ENCODE results near the gene CCNT2. TPM values are rescaled to one million over a fixed set of nuclear protein-coding genes. Genes with fewer than 3 reads are reported as not detected.

CCNT2 gene
- polyA plus RNA-seq, 1 of the 3 experiments (the other 2 are of a cell fraction), result 5.3 TPM

DNA sequence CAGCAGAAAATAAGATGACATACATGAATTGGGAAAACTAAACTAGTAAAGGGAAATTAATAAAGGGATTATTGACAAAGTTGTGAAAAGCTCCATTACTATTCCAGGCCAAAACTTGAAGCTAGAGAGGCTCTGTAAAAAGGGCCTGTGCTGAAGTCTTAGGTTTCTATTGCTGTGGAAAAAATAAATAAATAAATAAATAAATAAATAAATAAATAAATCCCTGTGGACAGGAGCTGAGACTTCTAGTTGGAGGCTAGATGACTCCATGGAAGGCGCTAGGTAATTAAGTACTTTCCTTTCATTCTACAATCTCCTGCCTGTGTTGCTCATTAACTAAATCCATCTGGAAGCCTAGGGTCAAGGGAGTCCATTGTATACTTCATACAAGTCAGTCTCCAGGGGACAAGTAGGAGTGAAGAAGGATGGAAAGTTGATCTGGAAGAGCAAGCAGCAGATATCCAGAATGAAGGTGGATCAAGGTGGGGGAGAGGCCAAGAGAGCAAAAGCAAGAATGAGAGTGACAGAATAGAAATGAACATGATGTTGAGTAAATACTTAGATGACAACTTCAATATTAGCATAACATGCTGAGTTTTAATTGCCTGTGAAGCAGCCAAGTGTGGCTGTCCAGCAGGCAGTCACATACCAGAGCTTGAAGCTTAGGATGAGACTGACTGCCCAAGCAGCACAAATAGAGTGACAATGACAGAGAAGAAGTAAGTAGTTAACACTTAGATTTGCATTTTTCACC lies 26.2 kb upstream of the CCNT2 start:
- Histone ChIP-seq H3K4me2 (no peak overlapping the region), H3F3A (replicated peaks; ENCODE audit: insufficient read depth) (no peaks in the 10 kb centered on the region), H3K9ac (no peak overlapping the region), H4K20me1 (ENCODE audit: insufficient read depth) (no peaks in the 10 kb centered on the region), H3K79me2 (ENCODE audit: insufficient read depth) (no peaks in the 10 kb centered on the region), H3K27ac (ENCODE audit: low read depth in 2 of 2, low read length in 1 of 2) (no peak overlapping the region), H3K9me2 (no peaks in the 10 kb centered on the region), H3K9me3 (no peaks in the 10 kb centered on the region), H3K4me1 (ENCODE audit: control insufficient read depth in 1 of 2, insufficient read depth in 2 of 2, low read depth in 1 of 2, low read length in 1 of 2) (no peaks in the 10 kb centered on the region), H2AFZ (ENCODE audit: low read depth) (no peak overlapping the region), H3K36me3 (replicated peaks in 1 of 2; ENCODE audit: control insufficient read depth in 1 of 2, insufficient read depth in 2 of 2, low read length in 1 of 2) (no peaks in the 10 kb centered on the region), H3K27me3 (ENCODE audit: insufficient read depth) (no peaks in the 10 kb centered on the region), H3K4me3 (ENCODE audit: low read depth in 2 of 2, low read length in 1 of 2) (no peak overlapping the region)
- ChIA-PET POLR2A (no interaction called here), CTCF (interaction anchor here (3.3 kb wide), 1 partner anchor 442 kb away, joined by 16 read pairs; no protein-coding TSS in a partner anchor)
- TF ChIP-seq, protein P1, sequence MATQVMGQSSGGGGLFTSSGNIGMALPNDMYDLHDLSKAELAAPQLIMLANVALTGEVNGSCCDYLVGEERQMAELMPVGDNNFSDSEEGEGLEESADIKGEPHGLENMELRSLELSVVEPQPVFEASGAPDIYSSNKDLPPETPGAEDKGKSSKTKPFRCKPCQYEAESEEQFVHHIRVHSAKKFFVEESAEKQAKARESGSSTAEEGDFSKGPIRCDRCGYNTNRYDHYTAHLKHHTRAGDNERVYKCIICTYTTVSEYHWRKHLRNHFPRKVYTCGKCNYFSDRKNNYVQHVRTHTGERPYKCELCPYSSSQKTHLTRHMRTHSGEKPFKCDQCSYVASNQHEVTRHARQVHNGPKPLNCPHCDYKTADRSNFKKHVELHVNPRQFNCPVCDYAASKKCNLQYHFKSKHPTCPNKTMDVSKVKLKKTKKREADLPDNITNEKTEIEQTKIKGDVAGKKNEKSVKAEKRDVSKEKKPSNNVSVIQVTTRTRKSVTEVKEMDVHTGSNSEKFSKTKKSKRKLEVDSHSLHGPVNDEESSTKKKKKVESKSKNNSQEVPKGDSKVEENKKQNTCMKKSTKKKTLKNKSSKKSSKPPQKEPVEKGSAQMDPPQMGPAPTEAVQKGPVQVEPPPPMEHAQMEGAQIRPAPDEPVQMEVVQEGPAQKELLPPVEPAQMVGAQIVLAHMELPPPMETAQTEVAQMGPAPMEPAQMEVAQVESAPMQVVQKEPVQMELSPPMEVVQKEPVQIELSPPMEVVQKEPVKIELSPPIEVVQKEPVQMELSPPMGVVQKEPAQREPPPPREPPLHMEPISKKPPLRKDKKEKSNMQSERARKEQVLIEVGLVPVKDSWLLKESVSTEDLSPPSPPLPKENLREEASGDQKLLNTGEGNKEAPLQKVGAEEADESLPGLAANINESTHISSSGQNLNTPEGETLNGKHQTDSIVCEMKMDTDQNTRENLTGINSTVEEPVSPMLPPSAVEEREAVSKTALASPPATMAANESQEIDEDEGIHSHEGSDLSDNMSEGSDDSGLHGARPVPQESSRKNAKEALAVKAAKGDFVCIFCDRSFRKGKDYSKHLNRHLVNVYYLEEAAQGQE (IDR thresholded peaks at IDR 0.05; ENCODE audit: low read depth, low read length), result no peak
- no peak for TF ChIP-seq GABPA (IDR thresholded peaks at IDR 0.05; ENCODE audit: low read depth)
- TF ChIP-seq NFIC (IDR thresholded peaks at IDR 0.05; ENCODE audit: borderline replicate concordance), result no peak
- TF ChIP-seq, protein P2, sequence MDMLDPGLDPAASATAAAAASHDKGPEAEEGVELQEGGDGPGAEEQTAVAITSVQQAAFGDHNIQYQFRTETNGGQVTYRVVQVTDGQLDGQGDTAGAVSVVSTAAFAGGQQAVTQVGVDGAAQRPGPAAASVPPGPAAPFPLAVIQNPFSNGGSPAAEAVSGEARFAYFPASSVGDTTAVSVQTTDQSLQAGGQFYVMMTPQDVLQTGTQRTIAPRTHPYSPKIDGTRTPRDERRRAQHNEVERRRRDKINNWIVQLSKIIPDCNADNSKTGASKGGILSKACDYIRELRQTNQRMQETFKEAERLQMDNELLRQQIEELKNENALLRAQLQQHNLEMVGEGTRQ (IDR thresholded peaks at IDR 0.05; ENCODE audit: borderline replicate concordance, low read depth, low read length), result no peak
- no peak for TF ChIP-seq CHD2 (IDR thresholded peaks at IDR 0.05; ENCODE audit: low read length, partially characterized antibody)
- TF ChIP-seq SIN3A (IDR thresholded peaks at IDR 0.05; ENCODE audit: borderline replicate concordance, low read depth, low read length), result no peak
- no peak for TF ChIP-seq EP300 (IDR thresholded peaks at IDR 0.05; ENCODE audit: borderline replicate concordance in 1 of 2, low read depth in 1 of 2, low read length in 1 of 2)
- TF ChIP-seq RCOR1 (IDR thresholded peaks at IDR 0.05; ENCODE audit: low read length), result no peak
- TF ChIP-seq FOXJ3 (CRISPR knock-in tag; IDR thresholded peaks at IDR 0.05), result no peak
- TF ChIP-seq NRF1 (IDR thresholded peaks at IDR 0.05; ENCODE audit: low read depth, low read length), result no peak
- no peak for TF ChIP-seq SMC3 (IDR thresholded peaks at IDR 0.05; ENCODE audit: low read depth, low read length)
- TF ChIP-seq JUND (IDR thresholded peaks at IDR 0.05), result no peak
- WGBS (ENCODE audit: low lambda C conversion rate), result 59% methylated on average over 1 of the region's 1 CpG
- DNase-seq, result no peak

DNA sequence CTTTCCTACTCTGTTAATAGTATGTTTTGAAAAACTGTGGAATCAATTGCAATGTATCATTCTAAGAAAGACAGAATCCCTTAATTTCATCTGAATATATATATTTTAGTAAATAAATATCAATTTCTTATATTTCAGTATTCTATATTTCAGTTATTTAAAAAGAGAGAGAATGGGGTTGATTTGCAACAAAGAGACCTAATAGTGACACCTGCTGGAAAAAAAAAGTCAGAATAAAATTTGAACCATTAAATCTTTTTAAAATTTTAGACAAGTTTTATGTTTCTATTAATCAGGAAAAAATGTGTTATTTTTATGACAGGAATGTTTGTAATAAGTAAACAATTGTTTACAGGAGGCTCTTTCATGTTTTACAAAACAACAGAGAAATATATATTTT lies 20.7 kb upstream of the CCNT2 start:
- no peaks in the 10 kb centered on the region for H3K36me3 ChIP-seq (replicated peaks in 1 of 2; ENCODE audit: control insufficient read depth in 1 of 2, insufficient read depth in 2 of 2, low read length in 1 of 2)
- H3K9me3 ChIP-seq, result no peaks in the 10 kb centered on the region
- H3K27ac ChIP-seq (ENCODE audit: low read depth in 2 of 2, low read length in 1 of 2), result no peak overlapping the region
- ChIA-PET POLR2A (no interaction called here), CTCF (interaction anchor here (0.8 to 2.7 kb wide), 16 partner anchors 16 to 1013 kb away, joined by 3 to 22 read pairs (median 4); no protein-coding TSS in a partner anchor)
- H3K4me3 ChIP-seq (ENCODE audit: low read depth in 2 of 2, low read length in 1 of 2), result no peak overlapping the region
- H2AFZ ChIP-seq (ENCODE audit: low read depth), result no peak overlapping the region
- no peaks in the 10 kb centered on the region for H3K79me2 ChIP-seq (ENCODE audit: insufficient read depth)
- H4K20me1 ChIP-seq (ENCODE audit: insufficient read depth), result no peaks in the 10 kb centered on the region
- no peaks in the 10 kb centered on the region for H3K27me3 ChIP-seq (ENCODE audit: insufficient read depth)
- DNase-seq, result peak; percentile 9
- H3K9me2 ChIP-seq, result no peaks in the 10 kb centered on the region
- H3K9ac ChIP-seq, result no peak overlapping the region
- no peak overlapping the region for H3K4me2 ChIP-seq
- no peaks in the 10 kb centered on the region; a peak in 1 of 4 replicates for H3K4me1 ChIP-seq (ENCODE audit: control insufficient read depth in 1 of 2, insufficient read depth in 2 of 2, low read depth in 1 of 2, low read length in 1 of 2)
- H3F3A ChIP-seq (replicated peaks; ENCODE audit: insufficient read depth), result peaks cover 10% of the 10 kb centered on the region
- TF ChIP-seq TEAD4 (IDR thresholded peaks at IDR 0.05; ENCODE audit: borderline replicate concordance, insufficient read depth), result no peak
- TF ChIP-seq, protein P1 (IDR thresholded peaks at IDR 0.05; ENCODE audit: low read depth, low read length), result no peak
- no peak for TF ChIP-seq RCOR1 (IDR thresholded peaks at IDR 0.05; ENCODE audit: low read length)
- TF ChIP-seq, protein P3, sequence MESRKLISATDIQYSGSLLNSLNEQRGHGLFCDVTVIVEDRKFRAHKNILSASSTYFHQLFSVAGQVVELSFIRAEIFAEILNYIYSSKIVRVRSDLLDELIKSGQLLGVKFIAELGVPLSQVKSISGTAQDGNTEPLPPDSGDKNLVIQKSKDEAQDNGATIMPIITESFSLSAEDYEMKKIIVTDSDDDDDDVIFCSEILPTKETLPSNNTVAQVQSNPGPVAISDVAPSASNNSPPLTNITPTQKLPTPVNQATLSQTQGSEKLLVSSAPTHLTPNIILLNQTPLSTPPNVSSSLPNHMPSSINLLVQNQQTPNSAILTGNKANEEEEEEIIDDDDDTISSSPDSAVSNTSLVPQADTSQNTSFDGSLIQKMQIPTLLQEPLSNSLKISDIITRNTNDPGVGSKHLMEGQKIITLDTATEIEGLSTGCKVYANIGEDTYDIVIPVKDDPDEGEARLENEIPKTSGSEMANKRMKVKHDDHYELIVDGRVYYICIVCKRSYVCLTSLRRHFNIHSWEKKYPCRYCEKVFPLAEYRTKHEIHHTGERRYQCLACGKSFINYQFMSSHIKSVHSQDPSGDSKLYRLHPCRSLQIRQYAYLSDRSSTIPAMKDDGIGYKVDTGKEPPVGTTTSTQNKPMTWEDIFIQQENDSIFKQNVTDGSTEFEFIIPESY (IDR thresholded peaks at IDR 0.05; ENCODE audit: borderline replicate concordance, low read depth), result no peak
- TF ChIP-seq FOXJ3 (CRISPR knock-in tag; IDR thresholded peaks at IDR 0.05), result no peak
